Pancreas (tissue), 10 donors: ENCODE results near the gene CASZ1. TPM values are rescaled to one million over a fixed set of nuclear protein-coding genes. Genes with fewer than 3 reads are reported as not detected.

Experiments used
- ATAC-seq, 4 donors: fragments of 200-7000 bp; cut with Tn5 transposase; one replicate each; pipeline versions ENCODE4 v1.8.0 to v1.9.1; 2020; ENCODE audit warnings: mild to moderate bottlenecking in 4 of 4, moderate library complexity in 4 of 4
- DNase-seq, 6 donors: peaks; one replicate each; pipeline ENCODE4 v3.0.0-alpha.2; 2020
- FAIRE-seq: peaks from 2 replicates; lab custom pipeline; 2012; peaks lifted over from hg19 to GRCh38; lab: Jason Lieb, UNC
- H3K27ac ChIP-seq, 4 donors: fragments of 200-600 bp; sonication (generic); 1 replicate in 3 of 4; 2 replicates in 1 of 4; pipeline versions ENCODE4 v1.5.0 to v1.8.0; 2020
- H3K27me3 ChIP-seq, 4 donors: fragments of 200-600 bp; one replicate each; pipeline ENCODE4 v1.8.0; 2021
- H3K36me3 ChIP-seq, 3 donors: fragments of 200-600 bp; sonication (generic) in 1 of 3; one replicate each; pipeline versions ENCODE4 v1.5.0 to v1.8.0; 2020 to 2021
- H3K4me1 ChIP-seq, 3 donors: fragments of 200-600 bp; one replicate each; pipeline ENCODE4 v1.8.0; 2021
- H3K4me3 ChIP-seq, 4 donors: fragments of 200-600 bp; sonication (generic) in 2 of 4; one replicate each; pipeline versions ENCODE4 v1.5.0 to v1.8.0; 2020 to 2021
- H3K9me3 ChIP-seq, 4 donors: fragments of 200-600 bp; one replicate each; pipeline ENCODE4 v1.8.0; 2021
- CTCF ChIP-seq, 4 donors: fragments of 200-600 bp; sonication (generic) in 3 of 4; IDR thresholded peaks; one replicate each; pipeline versions ENCODE4 v1.5.0 to v1.8.0; 2021; ENCODE audit warnings: antibody characterized with exemption in 4 of 4
- WGBS, 2 donors: extraction: QIAGEN DNeasy Blood & Tissue Kit; methylation state at CpG; one replicate each; pipeline ENCODE4 v1.1.7; 2013; 5-methylcytosine and 5-hydroxymethylcytosine counted together
- intact Hi-C, 3 donors: fragments of 100-400 bp; cut with DNase I; formaldehyde crosslinking; loops; one replicate each; pipeline versions ENCODE4 v1.11.1 to v1.14.2; 2022
- polyA plus RNA-seq, 2 donors: library from polyadenylated mRNA; stranded (reverse); fragments of 200-250 nt; gene quantifications; one replicate each; pipeline ENCODE4 v1.2.3, GENCODE V29; 2013
- total RNA-seq, 6 donors: library from RNA; stranded (reverse); fragmentation: NEBNext Ultra II Directional in 4 of 6; extraction: Animal tissue kit (Norgen Biotek cat#: 25700) in 4 of 6; gene quantifications; one replicate each; pipeline versions ENCODE4 v1.2.1 to v1.2.4, GENCODE V29; 2021 to 2023
- donor health status: healthy with polysubstance abuse.
- donor health status: DM: no; HTN: no; CAD: no; lungs with moderate emphysema.
- donor health status: DM: no; HTN: no; CAD: no.
- donor health status: control.
- donor health status: control.
- donor health status: Bipolar disorder and iron deficiency.
- donor health status: DM: yes; HTN: yes; CAD: no.
- donor health status: DM: no; HTN: no; CAD: no.
- donor health status: DM: no; HTN: no; CAD: no.
- donor health status: DM: yes; HTN: yes; CAD: no.

CASZ1 gene
- total and polyA plus RNA-seq, 8 donors, result 6.7 to 18.9 (median 13.8) TPM

- H3K9me3 ChIP-seq, result no peaks in the 10 kb centered on the region
- intact Hi-C loops, result no loop called here
- no peak overlapping the region for H3K27ac ChIP-seq
- ATAC-seq, result no peak
- DNase-seq, result no peak
- H3K27me3 ChIP-seq, result no peaks in the 10 kb centered on the region
- 93 to 96% methylated on average over 5 of the region's 5 CpGs for WGBS, 2 donors
- FAIRE-seq, result no peak
- TF ChIP-seq CTCF (IDR thresholded peaks at IDR 0.05), result no peak
- no peaks in the 10 kb centered on the region for H3K36me3 ChIP-seq
- H3K4me1 ChIP-seq, result peaks cover 0 to 10% (median 0%) of the 10 kb centered on the region in 3 donors
- H3K4me3 ChIP-seq, result no peak overlapping the region
Measured at GRCh38 chr1:10588640-10589039, 207.8 kb downstream of the CASZ1 start.

Other genes starting within 250 kb of the CASZ1 start
- 10 to 100 TPM; 43.3 to 74.7 (median 53.7) TPM for gene TARDBP, start 216.0 kb upstream of the CASZ1 start, total RNA-seq
- gene TARDBP, start 216.0 kb upstream of the CASZ1 start, polyA plus RNA-seq, result 10 to 100 TPM; 47.8 to 84.7 TPM